Neural cell (in vitro differentiated cells): ENCODE data around the gene SMC1A. TPM values are rescaled to one million over a fixed set of nuclear protein-coding genes. Genes with fewer than 3 reads are reported as not detected.
A peak's percentile ranks its signal among the peaks of the same experiment; 100 is the strongest.

Experiments used
- H2AFZ ChIP-seq: fragments of 200-600, 300-800 bp; sonication (generic), shearing (Covaris generic); 2 replicates; pipeline ENCODE4 v1.6.0; 2014; ENCODE audit warnings: low read depth, mild to moderate bottlenecking, antibody characterized with exemption, low read length, moderate library complexity
- H3F3A ChIP-seq: fragments of 200-600 bp; shearing (Covaris generic); 2 replicates; pipeline ENCODE4 v1.6.1; 2016; ENCODE audit warnings: mild to moderate bottlenecking, moderate library complexity, mixed read lengths, antibody characterized with exemption, low read length; ENCODE audit not compliant: insufficient read depth, poor library complexity, severe bottlenecking
- H3K27ac ChIP-seq: fragments of 200-600, 300-800 bp; sonication (generic), shearing (Covaris generic); 2 replicates; pipeline ENCODE4 v1.5.1; 2014; ENCODE audit warnings: mild to moderate bottlenecking, low read length, moderate library complexity
- H3K27me3 ChIP-seq: fragments of 300-800, 200-600 bp; sonication (generic), shearing (Covaris generic); 2 replicates; pipeline ENCODE4 v1.6.0; 2014; ENCODE audit warnings: mild to moderate bottlenecking, low read depth, low read length, moderate library complexity; ENCODE audit not compliant: insufficient read depth
- H3K36me3 ChIP-seq: fragments of 300-800, 200-600 bp; sonication (generic), shearing (Covaris generic); 2 replicates; pipeline ENCODE4 v1.5.1; 2014; ENCODE audit warnings: mild to moderate bottlenecking, antibody characterized with exemption, low read length, moderate library complexity; ENCODE audit not compliant: insufficient read depth
- H3K4me2 ChIP-seq: fragments of 300-800, 200-600 bp; sonication (generic), shearing (Covaris generic); 2 replicates; pipeline ENCODE4 v1.6.0; 2014; ENCODE audit warnings: mild to moderate bottlenecking, low read length
- H3K4me3 ChIP-seq: fragments of 300-800, 200-600 bp; sonication (generic), shearing (Covaris generic); 2 replicates; pipeline ENCODE4 v1.5.1; 2014; ENCODE audit warnings: mild to moderate bottlenecking, low read length, moderate library complexity
- H3K79me2 ChIP-seq: fragments of 200-600 bp; shearing (Covaris generic); replicated peaks from 2 replicates; pipeline ENCODE4 v1.6.0; 2014; ENCODE audit warnings: mild to moderate bottlenecking, low read length, moderate library complexity; ENCODE audit not compliant: insufficient read depth
- H3K9ac ChIP-seq: fragments of 300-800, 200-600 bp; sonication (generic), shearing (Covaris generic); 2 replicates; pipeline ENCODE4 v1.6.1; 2016; ENCODE audit warnings: mild to moderate bottlenecking, low read length, mixed read lengths
- H3K9me2 ChIP-seq: fragments of 200-600 bp; shearing (Covaris generic); 2 replicates; pipeline ENCODE4 v1.6.1; 2016; ENCODE audit warnings: mild to moderate bottlenecking, low read length, mixed read lengths; ENCODE audit not compliant: insufficient read depth
- H3K9me3 ChIP-seq: fragments of 200-600, 300-800 bp; sonication (generic), shearing (Covaris generic); 2 replicates; pipeline ENCODE4 v1.6.1; 2016; ENCODE audit warnings: mild to moderate bottlenecking, mixed run types, low read length, moderate library complexity, mixed read lengths
- H4K20me1 ChIP-seq: fragments of 200-600 bp; shearing (Covaris generic); 2 replicates; pipeline ENCODE4 v1.6.1; 2016; ENCODE audit warnings: mild to moderate bottlenecking, mixed run types; ENCODE audit not compliant: insufficient read depth
- CTCF ChIP-seq: fragments of 450-650 bp; IDR thresholded peaks from 2 replicates; pipeline ENCODE4 v1.5.1; 2014; ENCODE audit warnings: antibody characterized with exemption, mild to moderate bottlenecking, moderate library complexity; ENCODE audit not compliant: poor library complexity, severe bottlenecking
- EP300 ChIP-seq: fragments of 450-650 bp; conservative IDR thresholded peaks from 2 replicates; pipeline ENCODE4 v1.6.1; 2014; ENCODE audit warnings: antibody characterized with exemption, mild to moderate bottlenecking, moderate library complexity; ENCODE audit not compliant: poor library complexity, severe bottlenecking
- EZH2 ChIP-seq: fragments of 200-600, 300-800 bp; shearing (Covaris generic), sonication (generic); IDR thresholded peaks from 2 replicates; pipeline ENCODE4 v1.6.1; 2014; ENCODE audit warnings: antibody characterized with exemption, low read length, borderline replicate concordance, mild to moderate bottlenecking; ENCODE audit not compliant: insufficient read depth, poor library complexity, severe bottlenecking
- MXI1 ChIP-seq: fragments of 450-650 bp; conservative IDR thresholded peaks from 2 replicates; pipeline ENCODE4 v1.6.1; 2014; ENCODE audit warnings: antibody characterized with exemption, mild to moderate bottlenecking; ENCODE audit not compliant: poor library complexity, severe bottlenecking
- POLR2AphosphoS5 ChIP-seq: IDR thresholded peaks from 2 replicates; pipeline ENCODE4 v1.6.1; 2012
- RAD21 ChIP-seq: fragments of 450-650 bp; conservative IDR thresholded peaks from 2 replicates; pipeline ENCODE4 v1.6.1; 2014; ENCODE audit warnings: antibody characterized with exemption, mild to moderate bottlenecking, moderate library complexity
- REST ChIP-seq: IDR thresholded peaks from 2 replicates; pipeline ENCODE4 v1.6.1; 2012; ENCODE audit warnings: borderline replicate concordance
- SMC3 ChIP-seq: fragments of 450-650 bp; conservative IDR thresholded peaks from 2 replicates; pipeline ENCODE4 v1.6.1; 2014; ENCODE audit warnings: antibody characterized with exemption, mild to moderate bottlenecking, moderate library complexity; ENCODE audit not compliant: poor library complexity
- TAF1 ChIP-seq: IDR thresholded peaks from 2 replicates; pipeline ENCODE4 v1.6.1; 2012; ENCODE audit warnings: low read depth
- polyA plus RNA-seq: library from polyadenylated mRNA; depleted of rRNA; stranded (reverse); fragments of >200 nt; gene quantifications from 2 replicates; pipeline ENCODE4 v1.2.3, GENCODE V29; 2014

The SMC1A gene
- polyA plus RNA-seq, 1 donor from 2014 or later, result 11.4 TPM

- Histone ChIP-seq H3K4me2 (no peak overlapping the region), H3K27ac (no peak overlapping the region), H3K27me3 (no peaks in the 10 kb centered on the region)
Measured at GRCh38 chrX:53429755-53430154, 7.3 kb upstream of the SMC1A start.

GRCh38 chrX:53422861-53423306 lies 430 bp upstream of the SMC1A start, which contains the start of gene RIBC1:
RIBC1 (plus strand) TSS chrX:53422873; CDS start chrX:53426277, 3,404 bp downstream.
- peak within 1 kb of the TSS; percentile 78 for H3K9ac ChIP-seq
- H3K36me3 ChIP-seq, result no peaks in the 10 kb centered on the region
- peak within 1 kb of the TSS; percentile 68 for H3K4me2 ChIP-seq
- TF ChIP-seq CTCF, result no peak
- TF ChIP-seq TAF1, result peak; percentile 21
- TF ChIP-seq SMC3, result no peak
- TF ChIP-seq REST, result no peak
- TF ChIP-seq MXI1, result no peak
- no peak for TF ChIP-seq EP300

More at GRCh38 chrX:53429755-53430154, 7.3 kb upstream of the SMC1A start:
- no peaks in the 10 kb centered on the region for H3K9me2 ChIP-seq
- no peaks in the 10 kb centered on the region for H3K9me3 ChIP-seq
- no peaks in the 10 kb centered on the region for H4K20me1 ChIP-seq
- H3K9ac ChIP-seq, result no peak overlapping the region
- TF ChIP-seq CTCF, result no peak
- no peak for TF ChIP-seq RAD21
- no peak for TF ChIP-seq EZH2
- no peak for TF ChIP-seq MXI1
- no peak for TF ChIP-seq SMC3
- no peak for TF ChIP-seq POLR2AphosphoS5
- TF ChIP-seq TAF1, result no peak
- no peak for TF ChIP-seq REST
- no peak for TF ChIP-seq EP300
- H2AFZ ChIP-seq, result no peak overlapping the region
- no peaks in the 10 kb centered on the region for H3K36me3 ChIP-seq
- H3F3A ChIP-seq, result no peaks in the 10 kb centered on the region
- H3K4me3 ChIP-seq, result no peak overlapping the region
- H3K79me2 ChIP-seq, result peaks cover 5% of the 10 kb centered on the region

More at GRCh38 chrX:53422861-53423306, 430 bp upstream of the SMC1A start, which contains the start of gene RIBC1:
- Histone ChIP-seq H4K20me1 (no peaks in the 10 kb centered on the region), H3K9me2 (no peaks in the 10 kb centered on the region), H3K79me2 (peaks cover 16% of the 10 kb centered on the region), H3K27ac (peak within 1 kb of the TSS; percentile 84), H3F3A (no peaks in the 10 kb centered on the region), H3K9me3 (no peaks in the 10 kb centered on the region), H3K4me3 (peak within 1 kb of the TSS; percentile 77), H2AFZ (peak within 1 kb of the TSS; percentile 33), H3K27me3 (no peaks in the 10 kb centered on the region)
